Trophoblast cell (in vitro differentiated cells and primary cell): Measurements from ENCODE around the gene TCERG1L.

Source experiments
- DNase-seq, 2 donors: peaks; one replicate each; pipeline ENCODE4 v3.0.0-alpha.2; 2016
- H2AFZ ChIP-seq: 2 replicates; pipeline ENCODE4 v1.6.1; 2013; ENCODE audit warnings: low read length, moderate library complexity, mild to moderate bottlenecking; ENCODE audit not compliant: insufficient read depth, poor library complexity
- H2AK5ac ChIP-seq: 2 replicates; pipeline ENCODE4 v1.6.1; 2013; ENCODE audit warnings: mild to moderate bottlenecking, low read length
- H2BK120ac ChIP-seq: 2 replicates; pipeline ENCODE4 v1.6.1; 2013; ENCODE audit warnings: low read length, mild to moderate bottlenecking, moderate library complexity; ENCODE audit not compliant: insufficient read depth, poor library complexity
- H2BK12ac ChIP-seq: 2 replicates; pipeline ENCODE4 v1.6.1; 2013; ENCODE audit warnings: mild to moderate bottlenecking, low read length, moderate library complexity
- H2BK5ac ChIP-seq: 2 replicates; pipeline ENCODE4 v1.6.1; 2013; ENCODE audit warnings: low read length, low read depth, moderate library complexity, mild to moderate bottlenecking; ENCODE audit not compliant: poor library complexity
- H3K14ac ChIP-seq: 2 replicates; pipeline ENCODE4 v1.6.1; 2013; ENCODE audit warnings: mild to moderate bottlenecking, low read length
- H3K18ac ChIP-seq: 2 replicates; pipeline ENCODE4 v1.6.1; 2013; ENCODE audit warnings: mild to moderate bottlenecking, low read length
- H3K23ac ChIP-seq: 2 replicates; pipeline ENCODE4 v1.6.1; 2013; ENCODE audit warnings: low read length
- H3K27ac ChIP-seq: 2 replicates; pipeline ENCODE4 v1.5.1; 2013; ENCODE audit warnings: low read depth, mild to moderate bottlenecking, inconsistent platforms, low read length, moderate library complexity
- H3K27me3 ChIP-seq: 2 replicates; pipeline ENCODE4 v1.6.1; 2013; ENCODE audit warnings: inconsistent platforms, mild to moderate bottlenecking, low read length, moderate library complexity; ENCODE audit not compliant: insufficient read depth
- H3K36me3 ChIP-seq, 2 experiments: 1 replicate in 1 of 2; 2 replicates in 1 of 2; pipeline ENCODE4 v1.6.1; 2013; ENCODE audit warnings: low read length in 2 of 2, mild to moderate bottlenecking in 2 of 2, moderate library complexity in 1 of 2; ENCODE audit not compliant: insufficient read depth in 2 of 2, control insufficient read depth in 1 of 2
- H3K4ac ChIP-seq: 2 replicates; pipeline ENCODE4 v1.6.1; 2013; ENCODE audit warnings: low read depth, mild to moderate bottlenecking, low read length, moderate library complexity
- H3K4me1 ChIP-seq, 2 experiments: 1 replicate in 1 of 2; 2 replicates in 1 of 2; pipeline ENCODE4 v1.6.1; 2013; ENCODE audit warnings: low read length in 2 of 2, mild to moderate bottlenecking in 2 of 2, moderate library complexity in 1 of 2; ENCODE audit not compliant: insufficient read depth in 2 of 2, control insufficient read depth in 1 of 2
- H3K4me2 ChIP-seq: 2 replicates; pipeline ENCODE4 v1.6.1; 2013; ENCODE audit warnings: inconsistent platforms, mild to moderate bottlenecking, low read length, moderate library complexity
- H3K4me3 ChIP-seq: 2 replicates; pipeline ENCODE4 v1.5.1; 2013; ENCODE audit warnings: mild to moderate bottlenecking, low read depth, low read length, inconsistent platforms
- H3K79me1 ChIP-seq: one replicate; pipeline ENCODE4 v1.6.1; 2013; ENCODE audit warnings: low read length
- H3K79me2 ChIP-seq: 2 replicates; pipeline ENCODE4 v1.6.1; 2013; ENCODE audit warnings: low read length, mild to moderate bottlenecking; ENCODE audit not compliant: control insufficient read depth, insufficient read depth, poor library complexity
- H3K9ac ChIP-seq: 2 replicates; pipeline ENCODE4 v1.6.1; 2013; ENCODE audit warnings: mild to moderate bottlenecking, low read length
- H3K9me3 ChIP-seq: 2 replicates; pipeline ENCODE4 v1.6.1; 2013; ENCODE audit warnings: low read depth, mild to moderate bottlenecking, control low read depth, inconsistent platforms, low read length; ENCODE audit not compliant: insufficient read depth
- H4K12ac ChIP-seq: 2 replicates; pipeline ENCODE4 v1.6.1; 2013; ENCODE audit warnings: low read depth, mild to moderate bottlenecking, low read length, moderate library complexity
- H4K8ac ChIP-seq: 2 replicates; pipeline ENCODE4 v1.6.1; 2013; ENCODE audit warnings: low read depth, mild to moderate bottlenecking, low read length, moderate library complexity
- H4K91ac ChIP-seq: one replicate; pipeline ENCODE4 v1.6.1; 2013; ENCODE audit warnings: low read depth, mild to moderate bottlenecking, low read length, moderate library complexity
- WGBS: extraction: QIAGEN DNeasy Blood & Tissue Kit; methylation state at CpG from one replicate; pipeline ENCODE4 v1.1.7; 2013; ENCODE audit warnings: missing lambda C conversion rate; ENCODE audit not compliant: insufficient read length, insufficient coverage; ENCODE audit errors: extremely low coverage; 5-methylcytosine and 5-hydroxymethylcytosine counted together

The TCERG1L gene

DNA sequence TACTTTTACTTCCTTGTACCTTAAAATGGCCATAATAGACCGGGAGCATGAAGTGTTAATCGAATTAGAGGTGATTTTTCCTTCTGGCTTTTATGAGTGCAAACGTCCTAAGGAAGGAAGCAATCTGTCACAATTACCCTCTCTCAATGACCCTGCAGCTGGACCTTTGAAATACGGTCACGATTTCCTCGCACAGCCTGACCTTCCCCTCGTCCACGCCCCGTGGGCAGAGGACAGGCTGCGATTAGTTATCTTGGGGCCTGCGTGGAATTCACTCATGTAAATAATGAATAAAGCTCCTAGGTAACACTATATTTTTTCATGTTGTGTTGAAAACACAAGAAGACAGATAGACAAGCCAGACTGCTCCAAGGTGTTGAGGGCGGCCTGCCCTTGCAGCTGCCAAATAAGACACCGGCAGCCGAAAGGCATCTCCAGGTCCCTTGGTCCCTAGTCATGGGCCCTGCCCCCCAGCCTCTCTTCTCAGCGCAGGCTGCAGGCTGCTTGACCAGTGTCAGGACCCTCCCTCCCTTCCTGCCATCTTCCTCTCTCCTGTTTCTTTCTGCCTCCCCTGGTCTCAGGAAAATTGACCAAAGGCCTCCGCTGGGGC is 199.9 kb downstream of the TCERG1L start:
- no peak overlapping the region for H3K4ac ChIP-seq
- H3K27ac ChIP-seq, result no peak overlapping the region
- H3K4me2 ChIP-seq, result no peak overlapping the region
- H3K79me1 ChIP-seq, result no peaks in the 10 kb centered on the region
- WGBS, result no CpG with 5 or more reads among the region's 16 CpGs
- no peak overlapping the region for H3K14ac ChIP-seq
- H3K4me1 ChIP-seq, result peaks cover 0 to 2% of the 10 kb centered on the region in 2 experiments
- no peak overlapping the region for H3K23ac ChIP-seq
- H4K8ac ChIP-seq, result no peak overlapping the region
- no peak overlapping the region for H4K91ac ChIP-seq
- no peak overlapping the region for H2BK12ac ChIP-seq
- H3K9ac ChIP-seq, result no peak overlapping the region
- no peak overlapping the region for H2BK5ac ChIP-seq
- no peak overlapping the region for H2AFZ ChIP-seq
- peaks cover 16 to 26% of the 10 kb centered on the region in 2 experiments for H3K36me3 ChIP-seq
- no peak overlapping the region for H3K4me3 ChIP-seq
- H2AK5ac ChIP-seq, result no peak overlapping the region
- no peak for DNase-seq
- peaks cover 24% of the 10 kb centered on the region for H3K9me3 ChIP-seq
- H3K18ac ChIP-seq, result no peak overlapping the region
- H3K27me3 ChIP-seq, result no peaks in the 10 kb centered on the region
- no peaks in the 10 kb centered on the region for H3K79me2 ChIP-seq
- H2BK120ac ChIP-seq, result no peak overlapping the region
- H4K12ac ChIP-seq, result no peak overlapping the region

DNA sequence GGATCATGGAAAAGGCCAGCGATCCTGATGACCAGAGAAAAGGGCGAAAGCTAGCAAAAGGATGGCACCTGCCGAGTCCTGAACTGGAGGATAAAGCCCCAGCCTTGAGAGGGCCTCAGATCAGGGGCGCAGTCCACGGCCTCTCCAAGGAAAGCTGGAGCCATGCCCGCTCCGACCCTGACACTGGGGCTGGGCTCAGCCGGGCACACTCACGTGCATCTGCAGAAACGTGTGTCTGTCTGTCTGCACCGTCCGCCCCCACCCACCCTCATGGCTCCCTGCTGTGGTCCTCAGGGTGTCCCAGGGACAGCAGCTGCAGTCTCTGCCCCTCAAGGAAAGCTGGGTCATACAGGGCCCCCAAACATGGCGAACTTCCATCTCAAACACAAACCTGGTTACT is 200.5 kb downstream of the TCERG1L start:
- Histone ChIP-seq H4K8ac (no peak overlapping the region), H3K9me3 (peaks cover 27% of the 10 kb centered on the region), H3K9ac (no peak overlapping the region), H3K4ac (no peak overlapping the region), H3K14ac (no peak overlapping the region), H4K91ac (no peak overlapping the region), H3K79me1 (no peaks in the 10 kb centered on the region), H3K23ac (no peak overlapping the region), H3K4me3 (no peak overlapping the region), H2BK5ac (no peak overlapping the region), H3K4me2 (no peak overlapping the region), H3K27ac (no peak overlapping the region), H3K79me2 (no peaks in the 10 kb centered on the region), H2AK5ac (no peak overlapping the region), H3K4me1 (peaks cover 0 to 2% of the 10 kb centered on the region in 2 experiments), H3K27me3 (no peaks in the 10 kb centered on the region), H2BK12ac (no peak overlapping the region), H4K12ac (no peak overlapping the region), H3K36me3 (peaks cover 16 to 26% of the 10 kb centered on the region in 2 experiments), H2AFZ (no peak overlapping the region), H2BK120ac (no peak overlapping the region), H3K18ac (no peak overlapping the region)
- no peak for DNase-seq
- WGBS, result no CpG with 5 or more reads among the region's 13 CpGs

DNA sequence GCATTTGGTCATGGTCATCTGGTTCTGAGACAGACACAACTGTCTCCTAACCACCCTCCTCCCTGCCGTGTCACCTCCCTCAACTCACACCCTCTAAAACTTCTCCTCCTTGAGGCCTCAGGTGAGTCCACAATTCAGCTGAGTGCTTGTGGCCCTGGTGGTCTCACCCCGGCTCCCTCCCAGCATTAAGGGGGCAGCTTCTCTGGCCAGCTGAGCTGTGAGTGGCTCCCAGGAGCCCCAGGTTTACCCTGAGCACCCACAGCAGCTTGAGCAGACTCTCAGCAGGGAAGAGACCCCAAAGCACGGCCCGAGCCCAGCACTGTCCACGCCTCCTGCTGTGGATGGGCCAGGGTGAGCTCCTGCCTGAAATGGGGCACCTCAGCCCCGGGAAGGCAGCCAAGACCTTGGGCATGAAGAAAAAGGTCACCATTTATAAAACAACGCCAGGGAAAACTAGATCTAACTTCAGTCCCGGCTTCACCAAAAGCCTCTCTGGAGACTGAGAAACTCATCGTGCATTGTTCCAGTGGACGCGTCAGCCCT is 201.2 kb downstream of the TCERG1L start:
- Histone ChIP-seq H3K27me3 (no peaks in the 10 kb centered on the region), H2BK12ac (no peak overlapping the region), H4K8ac (no peak overlapping the region), H3K23ac (no peak overlapping the region), H3K4ac (no peak overlapping the region), H3K14ac (no peak overlapping the region), H3K4me2 (no peak overlapping the region), H2BK120ac (no peak overlapping the region), H3K4me3 (no peak overlapping the region), H3K9me3 (peaks cover 27% of the 10 kb centered on the region), H3K4me1 (peaks cover 0 to 2% of the 10 kb centered on the region in 2 experiments), H2AFZ (no peak overlapping the region), H3K27ac (no peak overlapping the region), H2BK5ac (no peak overlapping the region), H3K18ac (no peak overlapping the region), H3K36me3 (peaks cover 19 to 26% of the 10 kb centered on the region in 2 experiments), H2AK5ac (no peak overlapping the region), H3K79me1 (no peaks in the 10 kb centered on the region), H4K91ac (no peak overlapping the region), H3K79me2 (no peaks in the 10 kb centered on the region), H3K9ac (no peak overlapping the region), H4K12ac (no peak overlapping the region)
- no CpG with 5 or more reads among the region's 11 CpGs for WGBS
- no peak for DNase-seq

DNA sequence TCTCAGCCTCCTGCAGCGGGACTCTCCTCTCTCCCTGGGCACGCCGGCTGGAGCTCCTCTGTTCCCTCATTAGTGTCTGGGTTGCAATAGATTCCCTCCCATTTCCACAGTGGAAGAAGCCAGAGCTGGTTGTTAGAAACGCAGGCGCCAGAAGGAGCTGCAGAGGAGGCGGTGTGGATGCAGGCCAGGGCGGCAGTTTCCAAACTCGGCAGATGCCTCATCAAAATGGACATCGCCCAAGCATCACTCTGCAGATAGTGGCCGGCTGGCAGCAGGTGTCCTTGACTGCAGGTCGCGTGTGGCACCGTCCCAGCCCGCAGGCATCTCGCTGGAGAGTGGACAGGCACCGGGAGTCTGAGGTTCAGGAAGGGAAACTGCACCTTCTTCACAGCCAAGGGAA is 201.8 kb downstream of the TCERG1L start:
- Histone ChIP-seq H3K4me1 (peaks cover 0 to 2% of the 10 kb centered on the region in 2 experiments), H3K23ac (no peak overlapping the region), H3K4me3 (no peak overlapping the region), H3K27me3 (no peaks in the 10 kb centered on the region), H3K4me2 (no peak overlapping the region), H2BK120ac (no peak overlapping the region), H3K4ac (no peak overlapping the region), H3K79me1 (no peaks in the 10 kb centered on the region), H3K27ac (no peak overlapping the region), H3K79me2 (no peaks in the 10 kb centered on the region), H4K8ac (no peak overlapping the region), H3K36me3 (peaks cover 19 to 26% of the 10 kb centered on the region in 2 experiments), H4K12ac (no peak overlapping the region), H2AK5ac (no peak overlapping the region), H3K9me3 (peaks cover 29% of the 10 kb centered on the region), H2BK12ac (no peak overlapping the region), H3K18ac (no peak overlapping the region), H4K91ac (no peak overlapping the region), H2AFZ (no peak overlapping the region), H2BK5ac (no peak overlapping the region), H3K14ac (no peak overlapping the region), H3K9ac (no peak overlapping the region)
- no CpG with 5 or more reads among the region's 16 CpGs for WGBS
- DNase-seq, result no peak
